Upper lobe of right lung (tissue), 1 donor: ENCODE results near the gene ADAM22. TPM values are rescaled to one million over a fixed set of nuclear protein-coding genes. Genes with fewer than 3 reads are reported as not detected.
"Not testable (repeated sequence)": the region's sequence is repeated elsewhere in the genome, so short reads cannot be mapped to it uniquely, and the experiment has no call there.

ENCODE experiments used
- ATAC-seq: fragments of 200-7000 bp; cut with Tn5 transposase; one replicate; pipeline ENCODE4 v1.9.1; 2020; ENCODE audit warnings: mild to moderate bottlenecking, moderate library complexity
- DNase-seq: peaks from one replicate; pipeline ENCODE4 v3.0.0-alpha.2; 2020
- H3K27ac ChIP-seq: fragments of 200-600 bp; one replicate; pipeline ENCODE4 v1.8.0; 2022
- H3K27me3 ChIP-seq: fragments of 200-600 bp; one replicate; pipeline ENCODE4 v1.8.0; 2022; ENCODE audit warnings: mild to moderate bottlenecking
- H3K36me3 ChIP-seq: fragments of 200-600 bp; one replicate; pipeline ENCODE4 v1.8.0; 2022
- H3K4me1 ChIP-seq: fragments of 200-600 bp; one replicate; pipeline ENCODE4 v1.8.0; 2022
- H3K4me3 ChIP-seq: fragments of 200-600 bp; one replicate; pipeline ENCODE4 v1.8.0; 2022; ENCODE audit warnings: mild to moderate bottlenecking
- H3K9me3 ChIP-seq: fragments of 200-600 bp; one replicate; pipeline ENCODE4 v1.8.0; 2022
- intact Hi-C: fragments of 100-400 bp; cut with DNase I; formaldehyde crosslinking; loops from one replicate; pipeline ENCODE4 v1.11.0; 2022
- total RNA-seq: library from RNA; stranded (reverse); fragmentation: NEBNext Ultra II Directional; extraction: Animal tissue kit (Norgen Biotek cat#: 25700); gene quantifications from one replicate; pipeline ENCODE4 v1.2.1, GENCODE V29; 2021
- TF ChIP-seq, protein P1 (sequence below): fragments of 200-600 bp; IDR thresholded peaks from one replicate; pipeline ENCODE4 v1.8.0; 2022; ENCODE audit warnings: antibody characterized with exemption
- donor health status: DM: no; HTN: yes; CAD: no; lungs with severe emphysema.

Gene ADAM22
- total RNA-seq, 1 donor from 2014 or later = 4.3 TPM

DNA sequence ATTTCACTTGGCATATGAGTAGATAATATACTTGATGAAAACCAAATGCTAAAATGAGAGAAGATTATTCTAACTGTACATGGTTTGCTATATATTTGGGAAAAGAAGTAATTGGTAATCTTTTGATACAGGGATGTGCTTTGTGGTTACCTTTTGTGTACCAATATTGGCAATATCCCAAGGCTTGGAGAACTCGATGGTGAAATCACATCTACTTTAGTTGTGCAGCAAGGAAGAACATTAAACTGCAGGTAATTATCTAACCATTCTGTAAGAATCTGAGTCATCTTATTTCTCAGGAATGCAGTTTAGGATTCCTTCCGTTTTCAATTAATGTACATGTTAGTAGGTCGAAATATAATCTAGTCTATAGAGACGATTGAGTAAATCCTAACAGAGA, 221.7 kb downstream of the ADAM22 start:
- ATAC-seq (no peak), DNase-seq (no peak)
- Histone ChIP-seq H3K9me3 (no peaks in the 10 kb centered on the region), H3K36me3 (no peaks in the 10 kb centered on the region), H3K4me3 (no peak overlapping the region), H3K27me3 (no peaks in the 10 kb centered on the region), H3K27ac (no peak overlapping the region), H3K4me1 (no peaks in the 10 kb centered on the region)
- intact Hi-C loops = no loop called here
- TF ChIP-seq, protein P1, sequence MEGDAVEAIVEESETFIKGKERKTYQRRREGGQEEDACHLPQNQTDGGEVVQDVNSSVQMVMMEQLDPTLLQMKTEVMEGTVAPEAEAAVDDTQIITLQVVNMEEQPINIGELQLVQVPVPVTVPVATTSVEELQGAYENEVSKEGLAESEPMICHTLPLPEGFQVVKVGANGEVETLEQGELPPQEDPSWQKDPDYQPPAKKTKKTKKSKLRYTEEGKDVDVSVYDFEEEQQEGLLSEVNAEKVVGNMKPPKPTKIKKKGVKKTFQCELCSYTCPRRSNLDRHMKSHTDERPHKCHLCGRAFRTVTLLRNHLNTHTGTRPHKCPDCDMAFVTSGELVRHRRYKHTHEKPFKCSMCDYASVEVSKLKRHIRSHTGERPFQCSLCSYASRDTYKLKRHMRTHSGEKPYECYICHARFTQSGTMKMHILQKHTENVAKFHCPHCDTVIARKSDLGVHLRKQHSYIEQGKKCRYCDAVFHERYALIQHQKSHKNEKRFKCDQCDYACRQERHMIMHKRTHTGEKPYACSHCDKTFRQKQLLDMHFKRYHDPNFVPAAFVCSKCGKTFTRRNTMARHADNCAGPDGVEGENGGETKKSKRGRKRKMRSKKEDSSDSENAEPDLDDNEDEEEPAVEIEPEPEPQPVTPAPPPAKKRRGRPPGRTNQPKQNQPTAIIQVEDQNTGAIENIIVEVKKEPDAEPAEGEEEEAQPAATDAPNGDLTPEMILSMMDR = no peak

DNA sequence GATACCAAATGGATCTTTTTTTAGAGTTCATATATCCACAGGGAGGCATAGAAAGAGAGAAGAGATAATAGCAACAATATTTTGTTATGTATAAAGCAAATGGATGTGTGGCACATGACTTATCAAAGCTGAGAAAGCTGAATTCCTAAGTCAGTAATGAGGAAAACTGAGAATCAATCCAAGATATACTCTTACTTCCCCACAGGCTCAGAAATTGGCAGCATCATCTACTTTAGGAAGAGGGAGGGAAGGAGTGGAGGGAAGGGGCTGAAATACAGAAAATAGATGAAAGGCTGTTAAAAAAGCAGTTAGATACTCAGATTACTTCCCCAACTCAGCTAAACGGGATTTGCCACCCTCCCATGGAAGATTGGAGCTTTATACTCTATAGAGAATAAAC, 222.3 kb downstream of the ADAM22 start:
- ATAC-seq = no peak
- intact Hi-C loops = no loop called here
- no peaks in the 10 kb centered on the region for H3K9me3 ChIP-seq

DNA sequence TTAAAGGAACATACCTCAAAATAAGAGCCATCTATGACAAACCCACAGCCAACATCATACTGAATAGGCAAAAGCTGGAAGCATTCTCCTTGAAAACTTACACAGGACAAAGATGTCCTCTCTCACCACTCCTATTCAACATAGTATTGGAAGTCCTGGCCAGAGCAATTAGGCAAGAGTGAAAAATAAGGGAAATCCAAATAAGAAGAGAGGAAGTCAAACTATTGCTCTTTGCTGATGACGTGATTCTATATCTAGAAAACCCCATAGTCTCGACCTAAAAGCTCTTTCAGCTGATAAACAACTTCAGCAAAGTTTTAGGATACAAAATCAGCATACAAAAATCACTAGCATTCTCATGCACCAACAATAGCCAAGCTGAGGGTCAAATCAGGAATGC, 225.7 kb downstream of the ADAM22 start:
- H3K27ac ChIP-seq, DNase-seq, H3K4me3 ChIP-seq, intact Hi-C loops, H3K9me3 ChIP-seq, ATAC-seq, H3K27me3 ChIP-seq, H3K4me1 ChIP-seq, H3K36me3 ChIP-seq: not testable (repeated sequence)

More for the DNA sequence above, 222.3 kb downstream of the ADAM22 start:
- DNase-seq = no peak
- Histone ChIP-seq H3K4me1 (no peaks in the 10 kb centered on the region), H3K36me3 (no peaks in the 10 kb centered on the region), H3K27me3 (no peaks in the 10 kb centered on the region), H3K4me3 (no peak overlapping the region), H3K27ac (no peak overlapping the region)
- TF ChIP-seq, protein P1 = no peak

DNA sequence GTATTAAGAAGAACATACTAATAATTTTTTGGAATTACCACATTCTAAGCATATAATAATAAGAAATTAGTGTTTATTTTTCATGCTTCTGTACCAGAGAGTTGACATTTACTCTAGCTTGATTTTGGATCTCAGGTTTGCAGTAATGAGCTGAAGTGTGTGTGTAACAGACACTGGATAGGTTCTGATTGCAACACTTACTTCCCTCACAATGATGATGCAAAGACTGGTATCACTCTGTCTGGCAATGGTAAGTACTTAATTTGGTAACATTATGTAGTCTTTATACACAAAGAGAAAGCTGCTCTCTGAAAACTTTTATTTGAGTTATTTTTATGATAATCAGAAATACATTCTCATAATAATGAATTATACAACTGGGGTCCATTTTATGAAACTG, 231.6 kb downstream of the ADAM22 start:
- no peak overlapping the region for H3K4me3 ChIP-seq
- intact Hi-C loops = no loop called here
- TF ChIP-seq, protein P1 = no peak
- no peaks in the 10 kb centered on the region for H3K4me1 ChIP-seq
- H3K27me3 ChIP-seq = no peaks in the 10 kb centered on the region
- H3K9me3 ChIP-seq = no peaks in the 10 kb centered on the region
- H3K27ac ChIP-seq = no peak overlapping the region
- no peak for ATAC-seq
- DNase-seq = no peak
- H3K36me3 ChIP-seq = no peaks in the 10 kb centered on the region

DNA sequence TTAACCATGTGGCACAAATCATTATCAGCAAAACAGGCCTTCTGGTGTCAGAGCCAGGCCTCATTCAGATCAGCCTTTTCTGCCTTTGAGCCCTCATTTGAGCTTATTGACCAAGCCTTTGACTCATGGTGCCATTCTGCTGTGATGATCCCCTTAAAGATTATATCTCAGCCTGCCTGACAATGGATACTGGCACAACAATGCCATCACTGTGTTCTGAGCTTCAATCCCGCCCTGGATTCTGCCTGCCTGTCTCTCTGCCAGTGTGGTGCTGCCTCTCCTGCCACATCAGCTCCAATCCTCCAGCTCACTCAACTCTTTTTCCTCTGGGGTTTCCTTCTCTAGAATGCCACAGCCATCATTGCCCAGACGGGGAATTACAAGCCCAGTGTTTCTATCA, 233.2 kb downstream of the ADAM22 start:
- TF ChIP-seq, protein P1 = no peak
- Histone ChIP-seq H3K4me3 (no peak overlapping the region), H3K4me1 (no peaks in the 10 kb centered on the region), H3K27ac (no peak overlapping the region), H3K9me3 (no peaks in the 10 kb centered on the region), H3K27me3 (no peaks in the 10 kb centered on the region), H3K36me3 (no peaks in the 10 kb centered on the region)
- ATAC-seq (no peak), DNase-seq (no peak)
- intact Hi-C loops = no loop called here

DNA sequence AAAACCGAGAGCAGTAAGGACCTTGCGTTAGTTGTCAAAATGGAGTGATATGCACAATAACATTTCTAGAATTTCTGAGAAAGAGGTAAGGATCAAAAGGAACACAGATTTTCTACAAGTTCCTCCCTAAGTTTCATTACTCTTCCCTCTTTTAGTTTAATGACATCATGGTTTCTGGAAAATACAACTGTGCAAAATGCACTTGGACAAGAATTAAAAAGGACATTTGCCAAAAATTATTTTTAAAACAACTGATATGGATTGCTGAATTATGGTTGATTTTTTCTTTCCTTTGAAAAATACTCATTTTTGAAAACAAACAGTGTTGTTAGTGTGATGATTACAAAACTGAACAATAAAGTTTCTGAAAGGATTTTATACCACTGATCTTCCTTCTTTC, 233.7 kb downstream of the ADAM22 start:
- no peaks in the 10 kb centered on the region for H3K4me1 ChIP-seq
- H3K36me3 ChIP-seq = no peaks in the 10 kb centered on the region
- H3K27me3 ChIP-seq = no peaks in the 10 kb centered on the region
- ATAC-seq = no peak
- H3K27ac ChIP-seq = no peak overlapping the region
- no peak for DNase-seq
- no peak overlapping the region for H3K4me3 ChIP-seq
- intact Hi-C loops = no loop called here
- H3K9me3 ChIP-seq = no peaks in the 10 kb centered on the region
- TF ChIP-seq, protein P1 = no peak
